Measurements from ENCODE around the gene CHD2.
A peak's percentile ranks its signal among the peaks of the same experiment; 100 is the strongest.

Gene CHD2

GRCh38 chr15:93007994-93008393 lies 107.9 kb downstream of the CHD2 start:
- no peak overlapping the region for H3K27ac ChIP-seq
- DNase-seq: no peak

DNA sequence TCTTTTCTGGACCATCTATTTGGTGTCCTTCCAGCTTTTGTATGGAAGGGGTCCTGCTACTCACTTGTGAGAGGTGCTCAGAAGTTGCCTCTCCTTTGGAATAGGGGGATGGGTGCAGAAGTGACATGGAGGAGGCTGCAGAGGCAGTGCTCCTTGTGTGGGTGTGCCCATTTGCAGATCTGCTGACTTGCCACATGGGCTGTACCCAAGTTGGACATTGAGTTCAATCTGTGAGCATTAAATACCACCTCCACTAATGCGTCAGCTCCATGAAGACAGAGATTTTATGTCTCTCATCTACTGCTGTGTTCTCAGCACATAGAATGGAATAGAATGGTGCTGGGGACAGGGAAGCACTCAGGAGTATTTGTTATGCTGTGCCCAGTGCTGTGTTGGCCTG lies 112.7 kb downstream of the CHD2 start:
- Histone ChIP-seq H3K27ac (no peak overlapping the region), H3K36me3 (peaks cover 92% of the 10 kb centered on the region), H3K27me3 (ENCODE audit: insufficient read depth, low read depth, severe bottlenecking) (no peaks in the 10 kb centered on the region), H3K9me3 (ENCODE audit: severe bottlenecking) (no peaks in the 10 kb centered on the region), H3K4me3 (ENCODE audit: low read depth, low read length) (no peak overlapping the region)
- TF ChIP-seq, protein P1, sequence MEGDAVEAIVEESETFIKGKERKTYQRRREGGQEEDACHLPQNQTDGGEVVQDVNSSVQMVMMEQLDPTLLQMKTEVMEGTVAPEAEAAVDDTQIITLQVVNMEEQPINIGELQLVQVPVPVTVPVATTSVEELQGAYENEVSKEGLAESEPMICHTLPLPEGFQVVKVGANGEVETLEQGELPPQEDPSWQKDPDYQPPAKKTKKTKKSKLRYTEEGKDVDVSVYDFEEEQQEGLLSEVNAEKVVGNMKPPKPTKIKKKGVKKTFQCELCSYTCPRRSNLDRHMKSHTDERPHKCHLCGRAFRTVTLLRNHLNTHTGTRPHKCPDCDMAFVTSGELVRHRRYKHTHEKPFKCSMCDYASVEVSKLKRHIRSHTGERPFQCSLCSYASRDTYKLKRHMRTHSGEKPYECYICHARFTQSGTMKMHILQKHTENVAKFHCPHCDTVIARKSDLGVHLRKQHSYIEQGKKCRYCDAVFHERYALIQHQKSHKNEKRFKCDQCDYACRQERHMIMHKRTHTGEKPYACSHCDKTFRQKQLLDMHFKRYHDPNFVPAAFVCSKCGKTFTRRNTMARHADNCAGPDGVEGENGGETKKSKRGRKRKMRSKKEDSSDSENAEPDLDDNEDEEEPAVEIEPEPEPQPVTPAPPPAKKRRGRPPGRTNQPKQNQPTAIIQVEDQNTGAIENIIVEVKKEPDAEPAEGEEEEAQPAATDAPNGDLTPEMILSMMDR (IDR thresholded peaks at IDR 0.05; ENCODE audit: low read depth, low read length): no peak
- DNase-seq: no peak

More at GRCh38 chr15:93007994-93008393, 107.9 kb downstream of the CHD2 start:
- no peaks in the 10 kb centered on the region for H3K9me3 ChIP-seq (ENCODE audit: severe bottlenecking)
- no peaks in the 10 kb centered on the region for H3K27me3 ChIP-seq (ENCODE audit: insufficient read depth, low read depth, severe bottlenecking)
- peaks cover 95% of the 10 kb centered on the region for H3K36me3 ChIP-seq
- no peak overlapping the region for H3K4me3 ChIP-seq (ENCODE audit: low read depth, low read length)
- TF ChIP-seq, protein P1 (IDR thresholded peaks at IDR 0.05; ENCODE audit: low read depth, low read length): no peak

- TF ChIP-seq, protein P1 (IDR thresholded peaks at IDR 0.05; ENCODE audit: low read depth, low read length): no peak
- Histone ChIP-seq H3K9me3 (ENCODE audit: severe bottlenecking) (no peaks in the 10 kb centered on the region), H3K36me3 (peaks cover 92% of the 10 kb centered on the region), H3K27ac (no peak overlapping the region), H3K27me3 (ENCODE audit: insufficient read depth, low read depth, severe bottlenecking) (no peaks in the 10 kb centered on the region), H3K4me3 (ENCODE audit: low read depth, low read length) (no peak overlapping the region)
- DNase-seq: no peak
These were observed 117.4 kb downstream of the CHD2 start for GRCh38 chr15:93017526-93017925.

- Histone ChIP-seq H3K9me3 (ENCODE audit: severe bottlenecking) (no peaks in the 10 kb centered on the region), H3K4me3 (ENCODE audit: low read depth, low read length) (no peak overlapping the region), H3K27me3 (ENCODE audit: insufficient read depth, low read depth, severe bottlenecking) (no peaks in the 10 kb centered on the region), H3K36me3 (peaks cover 91% of the 10 kb centered on the region), H3K27ac (no peak overlapping the region)
- no peak for DNase-seq
- TF ChIP-seq, protein P1 (IDR thresholded peaks at IDR 0.05; ENCODE audit: low read depth, low read length): peak; percentile 40
These were observed 118.5 kb downstream of the CHD2 start for GRCh38 chr15:93018574-93018973.

GRCh38 chr15:93019090-93019489 lies 119.0 kb downstream of the CHD2 start:
- peaks cover 92% of the 10 kb centered on the region for H3K36me3 ChIP-seq

GRCh38 chr15:93019971-93020370 lies 119.8 kb downstream of the CHD2 start:
- no peak for DNase-seq
- Histone ChIP-seq H3K27me3 (ENCODE audit: insufficient read depth, low read depth, severe bottlenecking) (no peaks in the 10 kb centered on the region), H3K4me3 (ENCODE audit: low read depth, low read length) (no peak overlapping the region), H3K27ac (no peak overlapping the region), H3K9me3 (ENCODE audit: severe bottlenecking) (no peaks in the 10 kb centered on the region), H3K36me3 (peaks cover 92% of the 10 kb centered on the region)
- TF ChIP-seq, protein P1 (IDR thresholded peaks at IDR 0.05; ENCODE audit: low read depth, low read length): no peak

More at GRCh38 chr15:93019090-93019489, 119.0 kb downstream of the CHD2 start:
- Histone ChIP-seq H3K27ac (no peak overlapping the region), H3K27me3 (ENCODE audit: insufficient read depth, low read depth, severe bottlenecking) (no peaks in the 10 kb centered on the region), H3K9me3 (ENCODE audit: severe bottlenecking) (no peaks in the 10 kb centered on the region), H3K4me3 (ENCODE audit: low read depth, low read length) (no peak overlapping the region)
- TF ChIP-seq, protein P1 (IDR thresholded peaks at IDR 0.05; ENCODE audit: low read depth, low read length): no peak
- no peak for DNase-seq

Measured in WERI-Rb-1 (cell line).